RCC 7860 (cell line): ENCODE data around the gene SLC39A13.

ENCODE experiments used
- DNase-seq: peaks from one replicate; pipeline ENCODE4 v3.0.0-alpha.2; 2015; ENCODE audit warnings: low spot score
- FAIRE-seq: peaks from 2 replicates; lab custom pipeline; 2012; peaks lifted over from hg19 to GRCh38; lab: Jason Lieb, UNC

SLC39A13 gene

GRCh38 chr11:47449541-47449940 is 41.2 kb downstream of the SLC39A13 start:
- FAIRE-seq: no peak
- DNase-seq: no peak

DNA sequence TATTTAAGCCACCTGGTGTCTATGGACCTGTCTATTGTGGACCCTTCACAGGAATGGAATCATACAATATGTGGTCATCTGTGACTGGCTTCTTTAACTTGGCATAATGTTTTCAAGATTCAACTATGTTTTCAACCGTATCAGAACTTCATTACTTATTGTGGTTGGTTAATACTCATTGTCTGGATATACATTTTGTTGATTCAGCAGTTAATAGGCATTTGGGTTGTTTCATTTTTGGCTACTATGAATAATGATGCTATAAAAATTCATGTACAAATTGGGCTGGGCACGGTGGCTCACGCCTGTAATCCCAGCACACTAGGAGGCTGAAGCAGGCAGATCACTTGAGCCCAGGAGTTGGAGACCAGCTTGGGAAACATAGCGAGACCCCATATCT is 43.0 kb downstream of the SLC39A13 start:
- DNase-seq (no peak), FAIRE-seq (no peak)

DNA sequence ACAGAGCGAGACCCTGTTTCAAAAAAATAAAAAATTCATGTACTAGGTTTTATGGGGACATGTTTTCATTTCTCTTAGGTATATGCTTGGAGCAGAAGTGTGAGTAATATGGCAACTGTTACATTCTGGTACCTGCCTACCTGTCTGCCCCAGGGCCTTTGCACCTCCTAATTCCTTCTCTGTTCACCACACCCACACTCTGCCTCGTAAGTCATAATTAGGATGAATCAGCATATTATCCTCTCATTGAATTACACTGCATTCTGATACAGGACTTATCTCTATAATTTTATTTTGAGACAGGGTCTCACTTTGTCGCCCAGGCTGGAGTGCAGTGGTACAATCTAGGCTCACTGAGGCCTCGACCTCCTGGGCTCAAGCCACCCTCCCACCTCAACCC is 43.6 kb downstream of the SLC39A13 start:
- FAIRE-seq: no peak
- DNase-seq: no peak

DNA sequence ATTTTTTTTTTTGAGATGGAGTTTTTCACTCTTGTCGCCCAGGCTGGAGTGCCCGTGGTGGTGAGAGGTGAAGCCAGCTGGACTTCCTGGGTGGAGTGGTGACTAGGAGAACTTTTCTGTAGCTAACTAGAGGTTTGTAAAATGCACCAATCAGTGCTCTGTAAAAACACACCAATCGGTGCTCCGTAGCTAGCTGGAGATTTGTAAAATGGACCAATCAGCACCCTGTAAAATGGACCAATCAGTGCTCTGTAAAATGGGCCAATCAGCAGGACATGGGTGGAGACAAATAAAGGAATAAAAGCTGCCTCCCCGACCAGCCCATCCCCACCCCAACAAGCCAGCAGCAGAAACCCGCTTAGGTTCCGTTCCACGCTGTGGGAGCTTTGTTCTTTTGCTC is 45.0 kb downstream of the SLC39A13 start:
- no peak for FAIRE-seq

DNA sequence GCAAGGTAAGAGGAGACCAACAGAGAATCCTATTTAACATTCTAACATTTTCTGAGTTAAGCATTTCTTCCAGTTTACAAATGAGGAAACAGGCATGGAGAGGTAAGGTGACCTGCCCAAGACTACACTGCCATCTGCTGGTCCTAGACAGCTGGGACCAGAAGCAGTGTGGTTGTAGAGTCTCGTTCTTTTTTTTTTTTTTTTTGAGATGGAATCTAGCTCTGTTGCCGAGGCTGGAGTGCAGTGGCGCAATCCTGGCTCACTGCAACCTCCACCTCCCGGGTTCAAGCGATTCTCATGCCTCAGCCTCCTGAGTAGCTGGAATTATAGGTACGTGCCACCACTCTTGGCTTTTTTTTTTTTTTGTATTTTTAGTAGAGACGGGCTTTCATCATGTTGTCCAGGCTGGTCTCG is 45.9 kb downstream of the SLC39A13 start:
- FAIRE-seq (peak; percentile 4), DNase-seq (peak; percentile 61)

More for the DNA sequence above, 45.0 kb downstream of the SLC39A13 start:
- no peak for DNase-seq

- no peak for FAIRE-seq
- no peak for DNase-seq
These were observed 52.3 kb downstream of the SLC39A13 start for GRCh38 chr11:47460571-47461235.

DNA sequence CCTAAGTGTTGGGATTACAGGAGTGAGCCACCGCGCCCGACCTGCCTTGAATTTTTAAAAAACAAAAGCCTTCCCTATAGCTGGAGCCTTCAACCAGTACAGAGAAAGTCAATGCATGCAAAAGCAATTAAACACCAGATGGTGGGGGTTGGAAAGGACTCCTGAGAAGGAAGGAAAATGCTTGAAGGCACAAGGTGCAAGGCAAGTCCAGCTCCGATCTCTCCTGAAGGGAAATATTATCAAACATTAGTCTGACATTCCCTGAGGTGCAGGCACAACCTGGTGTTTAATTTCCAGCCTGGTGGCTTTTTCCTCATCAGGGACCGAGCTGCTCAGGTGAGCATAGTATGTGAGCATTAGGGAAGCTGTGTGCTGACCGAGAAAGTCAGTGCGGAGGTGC is 53.5 kb downstream of the SLC39A13 start:
- DNase-seq (no peak), FAIRE-seq (no peak)

- DNase-seq: no peak
- FAIRE-seq: no peak
These were observed 56.1 kb downstream of the SLC39A13 start for GRCh38 chr11:47464483-47464882.
